Mononuclear cell (primary cell): ENCODE results near the gene EPG5. TPM values are rescaled to one million over a fixed set of nuclear protein-coding genes. Genes with fewer than 3 reads are reported as not detected.
"Not testable (repeated sequence)": the region's sequence is repeated elsewhere in the genome, so short reads cannot be mapped to it uniquely, and the experiment has no call there.

Experiments used
- H3K27me3 ChIP-seq: 2 replicates; pipeline ENCODE4 v1.6.0; 2011; ENCODE audit warnings: low read length, control low read depth; ENCODE audit not compliant: insufficient read depth
- H3K4me1 ChIP-seq: 2 replicates; pipeline ENCODE4 v1.5.1; 2011; ENCODE audit warnings: mild to moderate bottlenecking, low read length, control low read depth; ENCODE audit not compliant: insufficient read depth
- H3K4me3 ChIP-seq: 2 replicates; pipeline ENCODE4 v1.5.1; 2011; ENCODE audit warnings: mild to moderate bottlenecking, low read length, moderate library complexity
- H3K9me3 ChIP-seq: 2 replicates; pipeline ENCODE4 v1.5.1; 2011; ENCODE audit warnings: low read depth, mild to moderate bottlenecking, control low read depth, low read length
- total RNA-seq: library from RNA; depleted of rRNA; stranded (reverse); fragments of >200 nt; gene quantifications from one replicate; pipeline ENCODE4 v1.2.3, GENCODE V29; 2012

Gene EPG5
- total RNA-seq, 1 donor: 44.0 TPM

DNA sequence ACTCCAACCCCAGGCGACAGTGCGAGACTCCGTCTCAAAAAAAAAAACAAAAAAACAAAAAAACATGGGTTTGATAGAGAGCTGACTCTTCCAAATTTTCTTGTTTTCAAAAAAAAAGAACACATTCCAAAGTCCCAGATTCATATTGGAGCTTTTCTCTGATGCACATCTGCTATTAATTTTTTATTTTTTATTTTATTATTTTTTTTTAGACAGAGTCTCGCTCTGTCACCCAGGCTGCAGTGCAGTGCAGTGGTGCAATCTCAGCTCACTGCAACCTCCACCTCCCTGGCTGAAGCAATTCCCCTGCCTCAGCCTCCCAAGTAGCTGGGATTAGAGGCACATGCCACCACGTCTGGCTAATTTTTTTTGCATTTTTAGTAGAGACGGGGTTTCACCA lies 25.4 kb upstream of the EPG5 start:
- not testable (repeated sequence) for H3K9me3 ChIP-seq, H3K4me3 ChIP-seq, H3K27me3 ChIP-seq, H3K4me1 ChIP-seq

DNA sequence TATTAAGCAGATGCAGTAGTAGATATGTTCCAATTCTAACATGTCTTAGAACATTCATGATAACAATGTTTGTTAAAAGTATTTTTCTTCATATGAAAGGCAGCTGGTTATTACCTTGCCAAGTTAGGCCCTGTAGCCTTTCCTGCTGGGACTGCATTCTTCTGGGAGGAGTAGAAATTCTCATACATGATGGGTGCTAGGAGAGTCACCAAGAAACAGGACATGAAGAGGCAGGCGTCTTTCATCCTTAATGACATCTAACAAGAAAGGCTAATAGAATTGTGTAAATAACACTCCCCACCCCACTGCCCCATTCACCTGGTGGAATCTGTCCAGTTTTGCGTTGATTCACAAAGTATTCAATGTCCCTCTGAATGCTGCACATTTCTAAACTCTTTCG lies 24.7 kb upstream of the EPG5 start:
- Histone ChIP-seq H3K27me3 (no peaks in the 10 kb centered on the region), H3K9me3 (no peaks in the 10 kb centered on the region), H3K4me1 (peaks cover 1% of the 10 kb centered on the region), H3K4me3 (no peak overlapping the region)

DNA sequence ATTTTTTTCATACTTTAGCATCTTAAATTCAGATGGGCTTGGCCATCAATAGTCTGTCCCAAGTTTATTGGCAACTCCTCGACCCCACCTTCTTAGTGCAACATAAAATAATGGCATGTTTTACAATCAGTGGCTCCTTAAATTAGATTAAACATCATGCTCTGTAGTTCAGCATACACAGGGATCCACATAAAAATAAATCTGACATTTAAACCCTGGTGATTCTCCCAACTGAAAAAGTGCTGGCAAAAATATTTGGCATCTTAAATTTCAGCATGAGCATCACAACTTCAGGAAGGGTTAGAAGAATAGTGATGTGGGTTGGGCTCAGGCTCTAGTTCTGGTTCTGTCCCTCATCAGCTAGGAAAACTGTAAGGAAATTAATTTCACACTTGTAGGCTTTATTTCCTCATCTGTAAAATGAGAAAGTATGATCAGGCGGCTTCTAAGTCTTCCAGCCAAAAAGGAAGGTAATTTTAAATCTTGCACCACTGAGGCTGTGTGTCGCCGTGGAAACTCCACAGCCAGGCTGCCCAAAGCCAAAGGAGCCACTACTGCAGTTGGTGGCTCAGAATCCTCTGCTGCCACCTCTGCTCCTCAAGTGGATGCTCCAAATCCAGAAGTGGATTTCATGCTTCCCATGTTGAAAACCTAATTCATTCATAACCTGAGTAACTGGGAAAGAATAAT lies 17.6 kb upstream of the EPG5 start:
- Histone ChIP-seq H3K9me3 (no peaks in the 10 kb centered on the region), H3K4me1 (peaks cover 30% of the 10 kb centered on the region)

DNA sequence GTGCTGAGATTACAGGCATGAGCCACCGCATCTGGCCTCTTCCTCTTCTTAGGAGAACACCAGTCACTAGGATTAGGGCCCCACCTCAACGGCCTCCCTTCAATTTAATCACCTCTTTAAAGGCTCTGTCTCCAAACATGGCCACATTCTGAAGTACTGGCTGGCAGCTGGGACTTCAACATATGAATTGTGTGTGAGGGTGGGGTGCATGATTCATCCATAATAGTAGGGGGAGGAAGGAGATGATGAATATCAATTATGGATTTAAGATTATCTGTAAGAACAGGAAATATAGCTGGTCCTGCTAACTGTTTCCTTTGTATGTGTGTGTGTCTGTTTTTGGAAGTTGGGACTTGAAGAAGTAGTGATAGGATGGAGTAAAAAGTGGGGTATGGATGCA lies 14.7 kb upstream of the EPG5 start:
- Histone ChIP-seq H3K4me1 (peaks cover 37% of the 10 kb centered on the region), H3K9me3 (no peaks in the 10 kb centered on the region), H3K27me3 (no peaks in the 10 kb centered on the region), H3K4me3 (no peak overlapping the region)

More for the DNA sequence above, 17.6 kb upstream of the EPG5 start:
- Histone ChIP-seq H3K4me3 (no peak overlapping the region), H3K27me3 (no peaks in the 10 kb centered on the region)

DNA sequence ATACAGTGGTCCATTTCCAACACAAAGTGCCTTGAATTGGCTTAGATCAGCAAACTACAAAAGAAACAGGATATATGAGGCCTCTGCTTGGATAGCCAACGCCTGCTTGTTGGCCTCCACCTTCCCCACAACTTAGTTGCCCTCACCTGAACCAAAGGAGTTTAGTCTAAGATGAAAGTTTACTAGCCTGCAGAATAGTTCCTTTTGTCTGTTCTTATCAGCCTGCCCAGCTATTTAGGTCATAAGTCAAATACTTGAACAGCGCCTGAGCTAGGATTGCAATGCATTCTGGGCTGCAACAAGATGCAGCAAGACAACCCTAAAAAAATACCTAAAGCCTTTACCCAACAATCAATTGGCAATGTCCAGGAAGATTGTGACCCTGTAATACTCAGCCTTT lies 13.1 kb upstream of the EPG5 start:
- Histone ChIP-seq H3K27me3 (no peaks in the 10 kb centered on the region), H3K4me1 (peaks cover 37% of the 10 kb centered on the region), H3K4me3 (no peak overlapping the region), H3K9me3 (no peaks in the 10 kb centered on the region)

DNA sequence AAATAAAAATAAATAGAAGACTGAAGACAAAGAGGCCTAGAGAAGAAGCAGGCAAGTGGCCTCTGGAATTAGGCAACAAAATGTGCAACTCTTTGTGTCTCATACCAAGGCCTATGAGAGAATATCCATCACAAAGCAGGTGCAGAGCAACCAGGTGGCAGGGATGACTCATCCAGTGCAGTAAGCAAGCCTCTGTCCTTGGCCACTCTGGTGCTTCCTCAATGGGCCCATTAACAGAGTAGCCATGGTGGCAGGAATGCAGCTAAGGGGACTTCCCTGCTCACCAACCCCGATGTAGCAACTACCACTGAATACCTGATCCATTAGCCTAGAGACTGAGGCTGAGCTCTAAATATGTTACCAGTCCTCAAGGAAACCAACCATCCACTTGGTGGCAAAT lies 11.0 kb upstream of the EPG5 start:
- H3K4me3 ChIP-seq: no peak overlapping the region
- no peaks in the 10 kb centered on the region for H3K27me3 ChIP-seq
- H3K9me3 ChIP-seq: no peaks in the 10 kb centered on the region
- peaks cover 29% of the 10 kb centered on the region for H3K4me1 ChIP-seq

DNA sequence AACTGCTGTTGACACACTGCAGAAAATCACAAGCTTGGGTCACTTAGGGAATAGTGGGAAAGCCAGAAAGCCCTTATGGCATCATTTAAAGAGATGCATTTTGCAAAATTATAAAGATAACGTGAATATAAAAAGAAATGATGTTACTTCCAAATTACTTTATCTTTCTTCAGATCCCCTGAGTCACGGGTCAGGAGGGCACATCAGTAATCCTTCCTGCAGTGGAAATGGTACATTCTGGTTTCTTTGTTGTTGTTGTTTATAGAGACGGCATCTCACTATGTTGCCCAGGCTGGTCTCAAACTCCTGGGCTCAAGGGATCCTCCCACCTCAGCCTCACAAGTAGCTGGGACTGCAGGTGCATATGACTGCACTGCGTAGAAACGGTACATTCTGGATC lies 9.8 kb upstream of the EPG5 start:
- no peak overlapping the region for H3K4me3 ChIP-seq
- no peaks in the 10 kb centered on the region for H3K27me3 ChIP-seq
- peaks cover 24% of the 10 kb centered on the region for H3K4me1 ChIP-seq
- no peaks in the 10 kb centered on the region for H3K9me3 ChIP-seq

DNA sequence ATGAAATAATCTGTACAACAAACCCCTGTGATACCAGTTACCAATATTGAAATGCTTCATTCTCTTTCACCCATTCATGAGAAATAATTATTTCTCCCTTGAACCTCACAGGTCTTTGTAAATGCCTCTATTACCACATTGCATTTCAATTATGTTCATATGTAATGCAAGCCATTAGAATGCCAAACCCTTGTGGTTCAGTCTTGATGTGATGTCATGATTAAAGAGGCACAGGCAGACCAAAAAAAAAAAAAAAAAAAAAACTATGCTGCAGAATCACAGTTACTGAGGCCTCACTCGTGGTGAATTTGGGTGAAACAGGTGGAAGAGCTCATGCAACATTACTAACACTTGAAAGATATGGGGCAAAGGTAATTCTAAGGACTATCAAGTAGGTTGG lies 9.4 kb upstream of the EPG5 start:
- Histone ChIP-seq H3K9me3 (no peaks in the 10 kb centered on the region), H3K27me3 (no peaks in the 10 kb centered on the region), H3K4me3 (no peak overlapping the region), H3K4me1 (peaks cover 24% of the 10 kb centered on the region)

DNA sequence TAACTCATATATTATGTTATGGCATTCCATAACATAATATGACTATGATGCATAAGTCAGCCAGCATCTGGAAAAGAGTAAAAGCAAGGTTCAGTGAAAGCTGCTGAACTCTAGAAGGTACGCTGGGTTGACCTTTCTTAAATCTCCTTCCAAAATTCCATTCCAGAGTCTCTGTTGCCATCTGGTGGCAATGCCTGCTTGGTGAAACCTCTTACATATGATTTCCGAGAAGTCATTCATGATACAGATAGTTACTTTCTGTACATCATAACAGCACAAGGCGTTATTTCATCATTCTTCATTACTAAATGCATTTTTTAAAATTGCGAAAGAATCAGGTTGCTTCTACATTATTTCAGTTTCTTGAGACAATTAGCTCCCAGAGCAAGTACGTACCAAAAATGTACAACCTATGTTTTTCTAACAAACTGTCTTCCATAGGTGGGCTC lies 7.0 kb upstream of the EPG5 start:
- H3K9me3 ChIP-seq: no peaks in the 10 kb centered on the region
- no peaks in the 10 kb centered on the region for H3K27me3 ChIP-seq
- H3K4me3 ChIP-seq: no peak overlapping the region
- peaks cover 18% of the 10 kb centered on the region for H3K4me1 ChIP-seq

DNA sequence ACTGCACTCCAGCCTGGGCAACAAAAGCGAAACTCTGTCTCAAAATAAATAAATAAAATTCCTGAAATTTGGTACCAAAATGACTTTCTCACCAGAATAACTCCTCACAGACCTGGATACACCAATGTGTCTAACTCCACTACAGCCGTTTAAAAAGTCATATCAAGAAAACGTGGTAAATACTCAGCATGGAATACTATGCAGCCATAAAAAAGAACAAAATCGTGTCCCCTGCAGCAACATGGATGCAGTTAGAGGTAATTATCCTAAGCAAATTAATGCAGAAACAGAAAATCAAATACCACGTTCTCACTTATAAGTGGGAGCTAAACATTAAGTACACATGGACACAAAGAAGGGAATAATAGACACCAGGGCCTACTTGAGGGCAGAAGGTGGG lies 2.2 kb downstream of the EPG5 start:
- H3K9me3 ChIP-seq, H3K27me3 ChIP-seq, H3K4me3 ChIP-seq: not testable (repeated sequence)
- H3K4me1 ChIP-seq: peaks cover 42% of the 10 kb centered on the region

DNA sequence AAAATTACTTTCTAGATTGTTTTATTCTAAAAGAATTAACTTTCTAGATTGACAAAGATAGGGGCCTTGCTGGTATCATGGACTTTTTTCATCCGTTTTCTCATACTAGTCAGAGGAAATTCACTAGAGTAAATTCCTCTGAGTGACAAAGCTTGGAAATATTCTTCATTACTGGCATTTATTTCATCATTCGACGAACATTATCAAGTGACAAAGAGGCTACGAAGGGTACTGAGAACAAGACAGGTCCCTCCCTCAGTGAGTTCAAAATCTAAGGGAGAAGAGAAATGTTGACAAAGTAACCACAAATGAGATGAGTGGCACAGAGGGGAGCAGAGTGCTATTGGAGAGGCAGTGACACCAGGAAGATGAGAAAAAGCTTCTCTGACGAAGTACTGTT lies 4.3 kb downstream of the EPG5 start:
- H3K9me3 ChIP-seq: no peaks in the 10 kb centered on the region
- H3K27me3 ChIP-seq: no peaks in the 10 kb centered on the region
- no peak overlapping the region for H3K4me3 ChIP-seq
- peaks cover 46% of the 10 kb centered on the region for H3K4me1 ChIP-seq

DNA sequence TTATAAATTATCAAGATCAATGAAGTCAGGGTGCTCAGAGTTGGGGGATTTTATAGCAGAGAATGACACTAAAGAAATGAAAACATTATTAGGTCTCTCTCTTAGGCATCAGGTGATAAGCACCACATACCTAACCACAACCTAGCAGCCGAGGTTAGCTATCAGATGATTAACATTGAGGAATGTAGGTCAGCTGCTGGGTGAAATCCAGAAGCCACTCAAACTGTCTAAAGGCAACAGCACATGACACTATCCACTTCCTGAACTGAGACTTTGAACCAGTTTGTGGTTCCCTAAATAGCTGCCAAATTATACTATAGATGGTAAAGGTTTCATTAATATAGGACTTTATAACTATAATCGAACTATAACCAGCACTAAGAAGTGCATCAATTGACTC lies 4.7 kb downstream of the EPG5 start:
- Histone ChIP-seq H3K4me3 (no peak overlapping the region), H3K4me1 (peaks cover 45% of the 10 kb centered on the region), H3K27me3 (no peaks in the 10 kb centered on the region), H3K9me3 (no peaks in the 10 kb centered on the region)

DNA sequence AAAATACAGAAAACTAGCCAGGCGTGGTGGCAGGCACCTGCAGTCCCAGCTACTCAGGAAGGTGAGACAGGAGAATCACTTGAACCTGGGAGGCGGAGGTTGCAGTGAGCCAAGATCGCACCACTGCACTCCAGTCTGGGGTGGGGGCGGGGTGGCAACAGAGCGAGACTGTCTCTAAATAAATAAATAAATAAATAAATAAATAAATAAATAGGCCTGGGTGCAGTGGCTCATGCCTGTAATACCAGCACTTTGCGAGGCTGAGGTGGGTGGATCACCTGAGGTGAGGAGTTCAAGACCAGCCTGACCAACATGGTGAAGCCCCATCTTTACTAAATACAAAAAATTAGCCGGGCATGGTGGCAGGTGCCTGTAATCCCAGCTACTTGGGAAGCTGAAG lies 7.6 kb downstream of the EPG5 start:
- H3K4me1 ChIP-seq: peaks cover 29% of the 10 kb centered on the region

DNA sequence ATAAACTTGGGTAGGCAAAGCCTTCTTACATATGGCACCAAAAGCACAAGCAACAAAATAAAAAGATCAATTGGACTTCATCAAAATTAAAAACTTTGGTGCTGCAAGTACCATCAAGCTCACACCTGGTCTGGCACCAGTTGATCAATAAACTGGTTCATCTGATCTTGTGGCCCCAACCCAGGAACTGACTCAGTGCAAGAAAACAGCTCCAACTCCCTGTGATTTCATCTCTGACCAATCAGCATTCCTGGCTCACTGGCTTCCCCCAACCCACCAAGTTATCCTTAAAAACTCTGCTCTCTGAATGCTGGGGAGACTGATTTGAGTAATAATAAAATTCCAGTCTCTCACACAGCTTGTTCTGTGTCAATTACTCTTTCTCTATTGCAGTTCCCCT lies 8.4 kb downstream of the EPG5 start:
- Histone ChIP-seq H3K27me3 (no peaks in the 10 kb centered on the region), H3K4me1 (peaks cover 29% of the 10 kb centered on the region), H3K9me3 (no peaks in the 10 kb centered on the region), H3K4me3 (no peak overlapping the region)

More for the DNA sequence above, 7.6 kb downstream of the EPG5 start:
- not testable (repeated sequence) for H3K27me3 ChIP-seq, H3K9me3 ChIP-seq, H3K4me3 ChIP-seq

DNA sequence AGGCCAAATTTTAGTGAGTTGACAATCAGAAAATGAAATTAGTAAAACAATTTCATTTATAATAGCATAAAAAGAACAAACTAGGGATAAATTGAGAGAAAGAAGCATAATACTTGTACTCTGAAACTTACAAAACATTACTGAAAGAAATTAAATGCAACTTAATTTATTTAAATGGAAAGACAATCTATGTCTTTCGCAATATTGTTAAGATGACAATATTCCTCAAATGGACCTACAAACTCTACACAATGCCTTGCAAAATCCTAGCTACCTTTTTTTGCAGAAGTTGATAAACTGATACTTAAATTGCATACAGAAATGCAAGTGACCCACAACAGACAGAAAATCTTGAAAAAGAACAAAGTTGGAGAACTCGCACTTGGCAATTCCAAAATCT lies 9.1 kb downstream of the EPG5 start:
- no peaks in the 10 kb centered on the region for H3K9me3 ChIP-seq
- peaks cover 22% of the 10 kb centered on the region for H3K4me1 ChIP-seq
- H3K4me3 ChIP-seq: no peak overlapping the region
- no peaks in the 10 kb centered on the region for H3K27me3 ChIP-seq

DNA sequence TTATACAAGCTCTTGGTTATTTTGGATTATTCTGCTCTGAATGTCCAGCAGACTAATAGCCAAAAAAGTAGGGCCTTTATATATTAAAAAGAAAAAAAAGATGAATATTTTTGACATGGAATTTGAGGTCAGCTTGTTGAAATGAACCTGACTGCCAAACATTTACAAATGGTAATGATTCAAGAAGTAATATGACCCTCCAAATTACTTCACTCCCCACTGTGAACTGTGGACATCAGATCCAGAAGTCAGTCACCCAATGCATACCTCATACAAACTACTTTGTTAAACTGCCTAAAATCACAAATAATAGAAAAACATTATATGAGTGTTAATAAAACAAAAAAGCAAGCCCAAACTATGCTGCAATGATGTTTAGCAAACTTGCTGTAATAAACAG lies 10.0 kb downstream of the EPG5 start:
- Histone ChIP-seq H3K9me3 (no peaks in the 10 kb centered on the region), H3K4me1 (peaks cover 15% of the 10 kb centered on the region), H3K4me3 (no peak overlapping the region), H3K27me3 (no peaks in the 10 kb centered on the region)
